Thyroid gland (tissue), 4 donors: Measurements from ENCODE around the gene ARV1.

ENCODE experiments used
- POLR2A ChIP-seq, 2 donors: fragments of 450-650 bp; IDR thresholded peaks; one replicate each; pipeline ENCODE4 v1.6.1; 2017; ENCODE audit warnings: antibody characterized with exemption in 2 of 2, mild to moderate bottlenecking in 2 of 2, moderate library complexity in 1 of 2
- TF ChIP-seq, protein P1 (sequence below), 6 experiments: fragments of 200-600 bp in 3 of 6; fragments of 450-650 bp in 3 of 6; sonication (generic) in 3 of 6; IDR thresholded peaks; one replicate each; pipeline ENCODE4 v1.5.1; 2016 to 2019; ENCODE audit warnings: antibody characterized with exemption in 6 of 6, mild to moderate bottlenecking in 2 of 6, inconsistent platforms in 1 of 6, moderate library complexity in 1 of 6

DNA sequence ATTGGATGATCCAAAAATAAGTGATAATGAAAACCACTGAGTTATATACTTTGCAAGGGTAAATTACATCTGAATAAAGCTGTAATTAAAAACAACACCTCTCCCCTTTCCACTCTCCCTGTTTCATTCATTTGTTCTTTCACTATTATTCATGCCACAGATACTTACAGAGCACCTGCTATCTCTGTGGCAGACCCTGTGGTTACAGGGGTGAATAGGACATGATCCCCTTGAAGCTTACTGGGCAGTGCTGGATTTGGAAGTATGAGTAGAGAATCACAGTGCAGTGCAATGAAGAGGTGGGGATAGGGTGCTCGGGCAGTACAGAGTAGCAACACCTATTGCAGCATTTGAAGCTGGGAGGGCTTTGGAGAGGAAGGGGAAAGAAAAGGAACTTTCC is 21.7 kb downstream of the ARV1 start:
- no peak for TF ChIP-seq POLR2A (IDR thresholded peaks at IDR 0.05)
- TF ChIP-seq, protein P1, sequence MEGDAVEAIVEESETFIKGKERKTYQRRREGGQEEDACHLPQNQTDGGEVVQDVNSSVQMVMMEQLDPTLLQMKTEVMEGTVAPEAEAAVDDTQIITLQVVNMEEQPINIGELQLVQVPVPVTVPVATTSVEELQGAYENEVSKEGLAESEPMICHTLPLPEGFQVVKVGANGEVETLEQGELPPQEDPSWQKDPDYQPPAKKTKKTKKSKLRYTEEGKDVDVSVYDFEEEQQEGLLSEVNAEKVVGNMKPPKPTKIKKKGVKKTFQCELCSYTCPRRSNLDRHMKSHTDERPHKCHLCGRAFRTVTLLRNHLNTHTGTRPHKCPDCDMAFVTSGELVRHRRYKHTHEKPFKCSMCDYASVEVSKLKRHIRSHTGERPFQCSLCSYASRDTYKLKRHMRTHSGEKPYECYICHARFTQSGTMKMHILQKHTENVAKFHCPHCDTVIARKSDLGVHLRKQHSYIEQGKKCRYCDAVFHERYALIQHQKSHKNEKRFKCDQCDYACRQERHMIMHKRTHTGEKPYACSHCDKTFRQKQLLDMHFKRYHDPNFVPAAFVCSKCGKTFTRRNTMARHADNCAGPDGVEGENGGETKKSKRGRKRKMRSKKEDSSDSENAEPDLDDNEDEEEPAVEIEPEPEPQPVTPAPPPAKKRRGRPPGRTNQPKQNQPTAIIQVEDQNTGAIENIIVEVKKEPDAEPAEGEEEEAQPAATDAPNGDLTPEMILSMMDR (IDR thresholded peaks at IDR 0.05): no peak
